K562 (cell line): ENCODE measurements around the gene DEK. TPM values are rescaled to one million over a fixed set of nuclear protein-coding genes. Genes with fewer than 3 reads are reported as not detected.

Experiments
- ATAC-seq: fragments of 200-7000 bp; cut with Tn5 transposase; 3 replicates; pipeline ENCODE4 v1.9.1; 2020; ENCODE audit warnings: moderate library complexity
- BruUV-seq: library from RNA; stranded (reverse); fragments of 400-500 nt; replicated peaks from 2 replicates; lab custom pipeline; 2021; lab: Mats Ljungman, UMichigan
- CTCF ChIA-PET: fragments of 300-600 bp; formaldehyde crosslinking; extraction: SDS; loops from one replicate; lab custom pipeline; 2021; ENCODE audit warnings: low intra/inter-chr PET ratio; lab: Yijun Ruan, JAX
- POLR2A ChIA-PET: fragments of 300-600, 350-650 bp; sonication (Branson Sonifier 250); formaldehyde crosslinking; extraction: SDS; loops from one replicate; lab custom pipeline; 2021; ENCODE audit warnings: antibody characterized with exemption, inconsistent platforms; lab: Yijun Ruan, JAX
- DNase-seq, 4 experiments: peaks; one replicate each; pipeline versions ENCODE4 v3.0.0 to v3.0.0-alpha.2; 2011 to 2018; ENCODE audit warnings: low spot score in 3 of 4, mixed read lengths in 3 of 4; ENCODE audit errors: extremely low read depth in 1 of 4
- FAIRE-seq: peaks from 2 replicates; lab custom pipeline; 2011; peaks lifted over from hg19 to GRCh38; lab: Jason Lieb, UNC
- H2AFZ ChIP-seq: 2 replicates; pipeline ENCODE4 v1.6.0; 2011; ENCODE audit warnings: low read depth, low read length, control low read depth, inconsistent platforms
- H3K27ac ChIP-seq: fragments of 200-600 bp; 3 replicates; pipeline ENCODE4 v1.8.0; 2011; ENCODE audit warnings: low read depth, mild to moderate bottlenecking, control low read depth, inconsistent platforms, low read length, moderate library complexity, mixed read lengths; ENCODE audit errors: extremely low read depth
- H3K27me3 ChIP-seq, 2 experiments: fragments of 300-600 bp in 1 of 2; 2 replicates in 1 of 2; 3 replicates in 1 of 2; pipeline versions ENCODE4 v1.6.0 to v1.8.0; 2011; ENCODE audit warnings: inconsistent platforms in 2 of 2, low read length in 2 of 2, mild to moderate bottlenecking in 1 of 2, mixed read lengths in 1 of 2, moderate library complexity in 1 of 2; ENCODE audit not compliant: control insufficient read depth in 2 of 2, insufficient read depth in 2 of 2
- H3K36me3 ChIP-seq: fragments of 300-600 bp; 3 replicates; pipeline ENCODE4 v1.8.0; 2011; ENCODE audit warnings: mild to moderate bottlenecking, low read length, inconsistent platforms; ENCODE audit not compliant: control insufficient read depth, insufficient read depth
- H3K4me1 ChIP-seq, 2 experiments: fragments of 200-600 bp in 1 of 2; replicated peaks in 1 of 2; 2 replicates in 1 of 2; 3 replicates in 1 of 2; pipeline versions ENCODE4 v1.5.1 to v1.8.0; 2011; ENCODE audit warnings: inconsistent platforms in 2 of 2, low read length in 2 of 2, mild to moderate bottlenecking in 1 of 2, mixed read lengths in 1 of 2, moderate library complexity in 1 of 2; ENCODE audit not compliant: control insufficient read depth in 2 of 2, insufficient read depth in 2 of 2
- H3K4me2 ChIP-seq: 2 replicates; pipeline ENCODE4 v1.6.1; 2011; ENCODE audit warnings: low read length, control low read depth, inconsistent platforms, mixed read lengths; ENCODE audit not compliant: insufficient read depth
- H3K4me3 ChIP-seq: fragments of 200-600 bp; sonication (generic), shearing (Covaris generic); 2 replicates; pipeline ENCODE4 v1.5.1; 2016; ENCODE audit warnings: control low read depth, inconsistent platforms
- H3K79me2 ChIP-seq: fragments of 200-600 bp; 3 replicates; pipeline ENCODE4 v1.8.0; 2011; ENCODE audit warnings: low read length, inconsistent platforms; ENCODE audit not compliant: control insufficient read depth, insufficient read depth
- H3K9ac ChIP-seq, 2 experiments: 2 replicates each; pipeline versions ENCODE4 v1.6.0 to v1.6.1; 2011; ENCODE audit warnings: low read depth in 2 of 2, low read length in 2 of 2, control low read depth in 1 of 2, inconsistent platforms in 1 of 2, mild to moderate bottlenecking in 1 of 2, mixed read lengths in 1 of 2; ENCODE audit not compliant: insufficient read depth in 1 of 2
- H3K9me1 ChIP-seq: one replicate; pipeline ENCODE4 v1.6.0; 2011; ENCODE audit warnings: inconsistent platforms, mild to moderate bottlenecking, low read length, moderate library complexity; ENCODE audit not compliant: control insufficient read depth, insufficient read depth
- H3K9me3 ChIP-seq: replicated peaks from 2 replicates; pipeline ENCODE4 v1.5.1; 2011; ENCODE audit warnings: low read depth, low read length, inconsistent platforms; ENCODE audit not compliant: control insufficient read depth, insufficient read depth
- H4K20me1 ChIP-seq: replicated peaks from 2 replicates; pipeline ENCODE4 v1.6.1; 2011; ENCODE audit warnings: low read length, inconsistent platforms, mixed read lengths; ENCODE audit not compliant: control insufficient read depth, insufficient read depth
- DIDO1 ChIP-seq: fragments of 450-650 bp; IDR thresholded peaks from 2 replicates; pipeline ENCODE4 v1.6.1; 2016; ENCODE audit warnings: low read depth, missing biosample characterization, missing genetic modification characterization
- E2F3 ChIP-seq: fragments of 250-450 bp; sonication (Bioruptor Pico); IDR thresholded peaks from 2 replicates; pipeline ENCODE4 v1.4.0; 2020; ENCODE audit warnings: mild to moderate bottlenecking
- JUN ChIP-seq, 2 experiments: sonication (generic) in 1 of 2; formaldehyde crosslinking in 1 of 2; IDR thresholded peaks; 2 replicates each; pipeline versions ENCODE4 v1.6.1 to v1.8.0; 2012 to 2022; ENCODE audit warnings: borderline replicate concordance in 2 of 2, mild to moderate bottlenecking in 2 of 2, improper control_type of control experiment in 1 of 2, low read depth in 1 of 2, low read length in 1 of 2, missing genetic modification reagents in 1 of 2
- MIER1 ChIP-seq: fragments of 450-650 bp; IDR thresholded peaks from 2 replicates; pipeline ENCODE4 v1.6.1; 2016; ENCODE audit warnings: antibody characterized with exemption, mild to moderate bottlenecking, low read depth
- MXI1 ChIP-seq: IDR thresholded peaks from 2 replicates; pipeline ENCODE4 v1.6.1; 2011; ENCODE audit warnings: low read depth, mild to moderate bottlenecking, improper control_type of control experiment, low read length
- NEUROD1 ChIP-seq: fragments of 150-350 bp; IDR thresholded peaks from 2 replicates; pipeline ENCODE4 v1.6.1; 2014; ENCODE audit warnings: borderline replicate concordance, low read length, low read depth; ENCODE audit not compliant: partially characterized antibody
- ZNF140 ChIP-seq: fragments of 250-450 bp; sonication (Bioruptor Pico); IDR thresholded peaks from 2 replicates; pipeline ENCODE4 v1.8.0; 2021; ENCODE audit warnings: moderate library complexity, mild to moderate bottlenecking, inconsistent platforms
- ZNF431 ChIP-seq: sonication (generic); formaldehyde crosslinking; IDR thresholded peaks from 2 replicates; pipeline ENCODE4 v1.8.0; 2022; ENCODE audit warnings: mild to moderate bottlenecking, missing genetic modification reagents
- ZNF589 ChIP-seq: fragments of 200-800 bp; sonication (Bioruptor generic); IDR thresholded peaks from 2 replicates; pipeline ENCODE4 v1.6.1; 2016; ENCODE audit warnings: low read depth, missing genetic modification characterization, missing compliant biosample characterization
- ZNF592 ChIP-seq: fragments of 450-650 bp; IDR thresholded peaks from 2 replicates; pipeline ENCODE4 v1.6.1; 2017; ENCODE audit warnings: antibody characterized with exemption, mild to moderate bottlenecking
- WGBS: fragments of 100-300 bp; shearing (Covaris generic); methylation state at CpG from one replicate; pipeline ENCODE4 v1.1.6; 2016; ENCODE audit warnings: low coverage, mixed read lengths; ENCODE audit not compliant: insufficient coverage; ENCODE audit errors: missing lambda C conversion rate; 5-methylcytosine and 5-hydroxymethylcytosine counted together
- in situ Hi-C: fragments of 300-500 bp; cut with MboI; formaldehyde crosslinking; loops from 4 replicates; pipeline ENCODE4 v1.15.0; 2018; ENCODE audit warnings: inconsistent platforms, mixed read lengths
- intact Hi-C: fragments of 100-400 bp; cut with micrococcal nuclease; formaldehyde crosslinking; loops from 2 replicates; pipeline ENCODE4 v1.14.2; 2022
- polyA plus RNA-seq, 8 experiments: library from polyadenylated mRNA; depleted of rRNA in 4 of 8; stranded (reverse) in 5 of 8; unstranded in 3 of 8; fragments of >200 nt; fragmentation: Nextera tagmentation in 2 of 8; fragmentation: Illumina TruSeq in 1 of 8; extraction: Ambion mirVana in 2 of 8; extraction: Trizol in 1 of 8; gene quantifications; 2 replicates each; pipeline versions ENCODE4 v1.2.1 to v1.2.3, GENCODE V29; 2011 to 2014; ENCODE audit warnings: inconsistent platforms in 1 of 8, missing spikeins in 1 of 8
- total RNA-seq, 7 experiments: library from RNA; depleted of rRNA in 6 of 7; stranded (reverse); fragments of >200 nt in 6 of 7; fragmentation: Illumina TruSeq in 2 of 7; extraction: Trizol in 2 of 7; gene quantifications; 2 replicates each; pipeline versions ENCODE4 v1.2.1 to v1.2.3, GENCODE V29; 2011 to 2021; ENCODE audit warnings: low replicate concordance in 1 of 7
- TF ChIP-seq, protein P1 (sequence below): fragments of 450-650 bp; IDR thresholded peaks from 2 replicates; pipeline ENCODE4 v1.6.1; 2014; ENCODE audit warnings: low read depth, mild to moderate bottlenecking, moderate library complexity, borderline replicate concordance

DEK gene
- total and polyA plus RNA-seq, 9 of the 15 experiments (the other 6 are each of a cell fraction or from before 2014, with no cell fraction given), result 82.3 to 338 (median 184) TPM

DNA sequence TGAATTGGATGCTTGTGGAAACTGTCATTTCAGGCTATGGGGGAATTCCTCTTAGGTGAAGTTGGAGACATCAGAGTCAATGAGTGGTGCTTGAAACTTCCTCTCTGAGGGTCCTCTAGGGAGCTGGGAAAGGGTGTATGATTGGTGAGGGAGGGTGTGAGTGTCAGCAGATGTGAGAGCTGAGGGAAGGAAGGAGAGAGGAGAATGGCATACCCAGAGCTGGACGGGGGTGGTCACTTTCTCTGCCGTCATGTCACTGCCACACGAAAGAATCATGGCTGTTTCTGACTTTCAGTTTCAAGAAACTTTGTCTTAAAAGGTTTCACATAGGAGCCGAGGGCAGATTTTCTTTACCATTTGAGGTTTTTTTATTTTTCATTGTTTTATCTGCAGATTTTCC, 50.3 kb downstream of the DEK start (continued):
- TF ChIP-seq MXI1 (no peak), JUN (IDR thresholded peaks at IDR 0.05; ENCODE audit: borderline replicate concordance, low read depth, low read length) (no peak), JUN (CRISPR knock-in tag; IDR thresholded peaks at IDR 0.05; ENCODE audit: borderline replicate concordance) (no peak), ZNF140 (CRISPR knock-in tag) (no peak), E2F3 (CRISPR knock-in tag) (no peak), ZNF431 (CRISPR knock-in tag) (no peak)

DNA sequence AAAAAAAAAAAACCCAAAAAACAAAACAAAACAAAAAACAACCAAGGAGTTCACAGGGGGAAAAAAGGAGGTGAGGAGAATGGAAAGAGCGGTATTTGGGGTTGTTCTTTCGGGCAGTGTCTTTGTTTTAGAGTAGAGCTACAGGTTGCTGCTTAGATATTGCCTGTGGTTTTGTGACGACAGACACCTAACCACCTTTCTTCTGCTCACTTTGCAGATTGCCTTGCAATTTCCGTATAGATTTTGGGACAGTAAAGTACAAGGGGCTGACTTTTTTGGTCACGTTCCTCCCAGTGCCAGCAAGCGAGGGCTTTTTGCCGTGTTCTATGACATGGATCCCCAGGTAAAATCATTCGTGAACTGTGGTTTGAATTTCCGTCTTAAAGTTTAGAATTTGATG, 50.9 kb downstream of the DEK start:
- in situ Hi-C loops, result no loop called here
- CTCF ChIA-PET, result no interaction called here
- POLR2A ChIA-PET, result interaction anchor here (0.6 to 1.1 kb wide), 3 partner anchors 9 to 32 kb away, joined by 3 read pairs; no protein-coding TSS in a partner anchor
- no peak for DNase-seq
- Histone ChIP-seq H4K20me1 (no peaks in the 10 kb centered on the region), H2AFZ (no peak overlapping the region), H3K4me2 (no peak overlapping the region), H3K79me2 (no peaks in the 10 kb centered on the region), H3K27me3 (no peaks in the 10 kb centered on the region), H3K4me3 (no peak overlapping the region), H3K4me1 (no peaks in the 10 kb centered on the region), H3K9ac (no peak overlapping the region), H3K27ac (no peak overlapping the region), H3K9me1 (no peaks in the 10 kb centered on the region), H3K36me3 (peaks cover 49% of the 10 kb centered on the region; the same call in 2 of the 3 replicates), H3K9me3 (no peaks in the 10 kb centered on the region)
- intact Hi-C loops, result no loop called here
- no peak for ATAC-seq
- FAIRE-seq, result no peak
- BruUV-seq, result no TSS peak
- TF ChIP-seq DIDO1, result no peak
- TF ChIP-seq ZNF589 (CRISPR knock-in tag), result no peak
- no peak for TF ChIP-seq ZNF592
- TF ChIP-seq, protein P1, sequence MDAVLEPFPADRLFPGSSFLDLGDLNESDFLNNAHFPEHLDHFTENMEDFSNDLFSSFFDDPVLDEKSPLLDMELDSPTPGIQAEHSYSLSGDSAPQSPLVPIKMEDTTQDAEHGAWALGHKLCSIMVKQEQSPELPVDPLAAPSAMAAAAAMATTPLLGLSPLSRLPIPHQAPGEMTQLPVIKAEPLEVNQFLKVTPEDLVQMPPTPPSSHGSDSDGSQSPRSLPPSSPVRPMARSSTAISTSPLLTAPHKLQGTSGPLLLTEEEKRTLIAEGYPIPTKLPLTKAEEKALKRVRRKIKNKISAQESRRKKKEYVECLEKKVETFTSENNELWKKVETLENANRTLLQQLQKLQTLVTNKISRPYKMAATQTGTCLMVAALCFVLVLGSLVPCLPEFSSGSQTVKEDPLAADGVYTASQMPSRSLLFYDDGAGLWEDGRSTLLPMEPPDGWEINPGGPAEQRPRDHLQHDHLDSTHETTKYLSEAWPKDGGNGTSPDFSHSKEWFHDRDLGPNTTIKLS, result no peak
- TF ChIP-seq MIER1, result no peak
- no peak for TF ChIP-seq NEUROD1
- WGBS, result 72% methylated on average over 9 of the region's 9 CpGs
